ENCODE data around the gene RNF34.

RNF34 gene

DNA sequence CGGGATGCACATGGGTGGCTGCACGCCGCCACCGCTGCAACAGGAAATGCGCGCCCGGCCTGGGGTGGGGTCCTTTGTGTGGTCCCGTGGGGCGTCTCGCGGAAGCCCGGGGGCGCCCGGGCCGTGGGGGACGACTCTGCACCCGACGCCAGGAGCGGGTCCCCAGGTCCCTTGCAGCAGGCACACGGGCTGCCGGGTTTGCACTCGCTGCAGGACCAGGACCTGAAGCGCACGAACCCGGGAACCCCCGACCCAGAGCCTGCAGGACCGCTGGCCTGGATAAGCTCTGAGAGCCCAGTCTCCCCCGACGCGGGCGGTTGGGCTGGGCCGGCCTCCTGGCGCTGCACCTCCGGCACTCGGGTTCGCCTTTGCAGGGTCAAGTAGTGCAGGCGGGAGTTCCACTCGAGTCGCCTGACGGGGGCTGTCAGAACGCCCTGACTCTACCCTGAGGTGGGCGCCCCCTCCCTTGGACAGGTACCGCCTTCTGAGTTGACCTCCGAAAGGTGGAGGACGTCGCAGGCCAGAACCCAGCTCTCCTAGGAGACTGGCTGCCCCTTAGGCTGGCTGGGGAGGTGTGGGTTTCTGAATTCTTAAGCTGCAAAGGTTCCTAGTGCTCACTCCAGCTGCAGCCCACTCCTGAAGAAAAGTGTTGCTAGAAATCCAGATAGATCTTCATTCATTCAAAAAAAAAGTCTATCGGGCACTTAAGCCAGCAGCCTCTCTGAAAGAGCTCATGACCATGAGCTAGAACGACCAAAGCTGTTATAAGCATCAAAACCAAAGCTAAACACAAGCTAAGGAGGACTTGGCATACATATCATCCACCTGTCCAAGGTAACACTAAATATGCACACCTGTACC lies 68.0 kb downstream of the RNF34 start:
- DNase-seq, result no peak

DNA sequence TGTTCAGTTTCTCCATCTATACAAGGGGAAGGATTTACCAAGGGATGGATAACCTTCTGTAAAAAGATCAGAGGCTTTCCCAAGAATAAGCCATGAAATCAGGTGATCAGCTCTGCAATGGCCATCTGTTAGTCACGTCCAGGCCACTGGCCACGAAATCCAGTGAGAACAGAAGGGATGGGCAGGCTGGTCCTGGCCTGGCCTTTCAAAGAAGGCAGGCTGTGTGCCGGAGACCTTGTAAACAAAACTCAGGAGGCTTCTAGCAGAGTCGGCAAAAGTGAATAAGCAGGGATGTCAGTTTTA lies 68.5 kb downstream of the RNF34 start:
- no peak for DNase-seq

DNA sequence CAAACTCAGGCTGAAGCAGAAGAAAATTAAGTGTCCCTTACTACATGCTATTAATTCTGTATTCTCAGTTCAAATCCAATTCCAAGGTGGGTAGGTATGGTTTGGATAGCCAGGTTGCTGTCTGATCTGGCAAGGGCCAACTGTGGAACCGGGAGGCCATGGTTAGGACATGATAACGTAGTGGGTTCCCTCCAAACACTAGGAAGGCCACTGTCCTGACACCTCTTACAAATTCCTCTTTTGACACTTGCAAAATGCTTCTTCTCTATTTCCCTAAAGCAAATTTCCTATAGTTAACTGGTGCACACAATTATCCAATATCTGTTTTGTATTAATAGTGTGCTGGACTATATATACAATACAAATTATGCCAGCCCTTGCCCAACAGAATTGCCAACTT lies 70.8 kb downstream of the RNF34 start:
- no peak for DNase-seq

DNA sequence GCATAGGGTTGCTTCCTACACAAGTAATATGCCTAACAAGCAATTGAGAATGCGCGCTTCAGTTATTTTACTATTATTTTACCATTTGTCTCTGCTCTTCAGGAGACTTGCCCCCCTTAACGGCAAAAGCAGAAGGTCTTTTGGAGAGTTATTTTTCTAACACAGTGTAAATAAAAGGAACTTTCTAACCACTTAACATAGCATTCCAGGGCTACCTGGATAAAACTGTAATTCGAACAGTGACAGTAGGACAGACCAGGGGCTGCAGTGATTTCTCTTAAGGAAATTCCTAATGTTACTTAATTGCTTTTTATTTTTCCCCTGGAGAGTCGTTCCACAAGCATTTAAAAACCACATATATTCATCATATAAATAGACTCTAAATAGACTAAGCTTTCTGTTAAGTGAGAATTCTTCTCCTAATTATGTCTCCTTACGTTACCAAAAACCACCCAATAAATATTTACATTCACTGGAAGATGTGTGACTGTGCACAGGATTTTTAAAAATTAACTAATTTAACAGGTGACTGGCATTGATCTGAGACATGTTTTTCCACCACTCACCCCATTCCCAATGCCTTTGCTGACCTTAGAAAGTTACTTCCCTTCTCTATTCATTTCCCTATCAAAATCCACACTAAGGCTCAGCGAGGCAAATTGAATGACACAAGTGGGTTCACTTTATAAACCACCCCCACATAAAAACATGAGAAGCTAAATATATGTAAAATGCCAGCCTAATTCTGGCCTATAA lies 72.4 kb downstream of the RNF34 start:
- peak; percentile 63 for DNase-seq
